ENCODE measurements around the gene PCDH11X.
"Not testable (repeated sequence)": the region's sequence is repeated elsewhere in the genome, so short reads cannot be mapped to it uniquely, and the experiment has no call there.

DNA sequence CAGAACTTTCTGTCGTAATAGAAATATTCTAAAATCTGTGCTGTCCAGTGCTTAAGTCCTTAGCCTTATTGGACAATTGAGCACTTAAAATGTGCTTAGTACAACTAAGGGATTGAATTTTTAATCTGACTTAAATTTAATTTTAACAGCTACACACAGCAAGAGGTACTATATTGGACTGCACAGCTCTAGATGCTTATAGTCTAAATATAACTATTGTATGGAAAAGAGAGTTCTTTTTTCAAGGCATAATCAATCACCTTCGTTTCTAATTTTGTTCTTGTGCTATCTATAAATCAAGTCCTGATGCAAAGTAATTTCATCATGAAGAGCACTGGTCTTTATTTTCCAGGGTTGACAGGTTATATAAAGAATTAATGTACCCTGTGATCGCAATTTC, 38.4 kb downstream of the PCDH11X start:
- TF ChIP-seq, protein P1, sequence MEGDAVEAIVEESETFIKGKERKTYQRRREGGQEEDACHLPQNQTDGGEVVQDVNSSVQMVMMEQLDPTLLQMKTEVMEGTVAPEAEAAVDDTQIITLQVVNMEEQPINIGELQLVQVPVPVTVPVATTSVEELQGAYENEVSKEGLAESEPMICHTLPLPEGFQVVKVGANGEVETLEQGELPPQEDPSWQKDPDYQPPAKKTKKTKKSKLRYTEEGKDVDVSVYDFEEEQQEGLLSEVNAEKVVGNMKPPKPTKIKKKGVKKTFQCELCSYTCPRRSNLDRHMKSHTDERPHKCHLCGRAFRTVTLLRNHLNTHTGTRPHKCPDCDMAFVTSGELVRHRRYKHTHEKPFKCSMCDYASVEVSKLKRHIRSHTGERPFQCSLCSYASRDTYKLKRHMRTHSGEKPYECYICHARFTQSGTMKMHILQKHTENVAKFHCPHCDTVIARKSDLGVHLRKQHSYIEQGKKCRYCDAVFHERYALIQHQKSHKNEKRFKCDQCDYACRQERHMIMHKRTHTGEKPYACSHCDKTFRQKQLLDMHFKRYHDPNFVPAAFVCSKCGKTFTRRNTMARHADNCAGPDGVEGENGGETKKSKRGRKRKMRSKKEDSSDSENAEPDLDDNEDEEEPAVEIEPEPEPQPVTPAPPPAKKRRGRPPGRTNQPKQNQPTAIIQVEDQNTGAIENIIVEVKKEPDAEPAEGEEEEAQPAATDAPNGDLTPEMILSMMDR (IDR thresholded peaks at IDR 0.05): not testable (repeated sequence)
- TF ChIP-seq POLR2A (IDR thresholded peaks at IDR 0.05): not testable (repeated sequence)
